Nephron (organoid): ENCODE data around the gene HOXA10.

ENCODE experiments used
- H3K27ac Mint-ChIP-seq, 3 experiments: 2 replicates each; pipeline ENCODE4 v1.8.0; 2020; ENCODE audit warnings: mixed read lengths in 3 of 3, mild to moderate bottlenecking in 2 of 3, moderate library complexity in 1 of 3
- H3K27me3 Mint-ChIP-seq: 2 replicates; pipeline ENCODE4 v1.8.0; 2021; ENCODE audit warnings: low read depth, mild to moderate bottlenecking, moderate library complexity, mixed read lengths
- H3K36me3 Mint-ChIP-seq: 2 replicates; pipeline ENCODE4 v1.8.0; 2020; ENCODE audit warnings: low read depth, mixed read lengths
- H3K4me1 Mint-ChIP-seq: 2 replicates; pipeline ENCODE4 v1.8.0; 2020; ENCODE audit warnings: mixed read lengths
- H3K4me3 Mint-ChIP-seq, 3 experiments: 2 replicates each; pipeline ENCODE4 v1.8.0; 2020; ENCODE audit warnings: mild to moderate bottlenecking in 3 of 3, mixed read lengths in 3 of 3, moderate library complexity in 2 of 3
- H3K9me3 Mint-ChIP-seq: 2 replicates; pipeline ENCODE4 v1.8.0; 2020; ENCODE audit warnings: mixed read lengths
- CTCF ChIP-seq, 3 experiments: fragments of 200-600 bp; sonication (generic); IDR thresholded peaks; one replicate each; pipeline ENCODE4 v1.5.0; 2021; ENCODE audit warnings: antibody characterized with exemption in 3 of 3; ENCODE audit not compliant: unreplicated experiment in 3 of 3

HOXA10 gene

DNA sequence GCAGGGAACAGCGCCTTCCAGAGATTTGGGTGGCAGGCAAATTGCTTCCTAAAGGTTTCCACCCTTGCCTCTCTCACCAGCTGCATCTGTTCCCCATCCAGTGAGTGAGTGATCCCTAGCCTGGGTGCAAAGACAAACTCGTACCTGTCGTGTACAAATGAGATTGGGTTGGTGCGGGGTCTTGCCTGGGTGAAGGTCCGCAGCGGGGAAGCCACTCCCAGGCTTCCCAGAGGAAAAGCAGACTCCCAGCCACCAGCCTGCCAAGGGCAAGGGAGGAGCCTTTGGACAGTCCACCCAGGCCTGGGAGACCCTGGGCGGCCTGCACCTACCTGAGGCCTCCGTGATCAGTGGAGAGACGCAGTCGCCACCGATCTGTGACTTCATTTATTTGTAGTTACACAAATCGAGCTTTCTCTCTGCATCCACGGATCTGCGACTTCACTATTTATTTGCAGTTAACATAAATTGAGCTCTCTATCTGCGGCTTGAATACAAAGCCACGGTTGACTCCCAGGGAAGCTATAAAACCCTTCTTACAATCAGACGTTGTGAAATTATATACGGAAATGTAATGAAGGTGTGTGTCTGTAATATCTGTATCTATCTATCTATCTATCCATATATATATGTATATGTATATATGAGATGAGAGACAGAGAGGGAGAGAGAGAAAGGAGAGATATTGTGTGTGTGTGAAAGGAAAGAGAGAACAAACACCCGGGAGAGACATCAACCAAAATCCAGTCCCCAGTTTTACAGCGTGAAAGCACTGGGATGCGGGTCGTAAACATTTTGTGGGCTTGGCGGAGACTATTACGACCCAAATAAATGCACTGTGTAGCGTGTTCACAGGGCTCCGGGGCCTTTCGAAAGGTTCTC, 14.6 kb downstream of the HOXA10 start:
- Mint-ChIP-seq H3K9me3 (no peaks in the 10 kb centered on the region), H3K4me3 (peak overlapping the region; percentile 84 to 95 (median 86)), H3K27me3 (peaks cover 4% of the 10 kb centered on the region), H3K4me1 (peaks cover 34% of the 10 kb centered on the region), H3K27ac (peak overlapping the region; percentile 97 to 100 (median 99)), H3K36me3 (peaks cover 32% of the 10 kb centered on the region)
- no peak for TF ChIP-seq CTCF (IDR thresholded peaks at IDR 0.05; ENCODE audit: unreplicated experiment in 3 of 3)

DNA sequence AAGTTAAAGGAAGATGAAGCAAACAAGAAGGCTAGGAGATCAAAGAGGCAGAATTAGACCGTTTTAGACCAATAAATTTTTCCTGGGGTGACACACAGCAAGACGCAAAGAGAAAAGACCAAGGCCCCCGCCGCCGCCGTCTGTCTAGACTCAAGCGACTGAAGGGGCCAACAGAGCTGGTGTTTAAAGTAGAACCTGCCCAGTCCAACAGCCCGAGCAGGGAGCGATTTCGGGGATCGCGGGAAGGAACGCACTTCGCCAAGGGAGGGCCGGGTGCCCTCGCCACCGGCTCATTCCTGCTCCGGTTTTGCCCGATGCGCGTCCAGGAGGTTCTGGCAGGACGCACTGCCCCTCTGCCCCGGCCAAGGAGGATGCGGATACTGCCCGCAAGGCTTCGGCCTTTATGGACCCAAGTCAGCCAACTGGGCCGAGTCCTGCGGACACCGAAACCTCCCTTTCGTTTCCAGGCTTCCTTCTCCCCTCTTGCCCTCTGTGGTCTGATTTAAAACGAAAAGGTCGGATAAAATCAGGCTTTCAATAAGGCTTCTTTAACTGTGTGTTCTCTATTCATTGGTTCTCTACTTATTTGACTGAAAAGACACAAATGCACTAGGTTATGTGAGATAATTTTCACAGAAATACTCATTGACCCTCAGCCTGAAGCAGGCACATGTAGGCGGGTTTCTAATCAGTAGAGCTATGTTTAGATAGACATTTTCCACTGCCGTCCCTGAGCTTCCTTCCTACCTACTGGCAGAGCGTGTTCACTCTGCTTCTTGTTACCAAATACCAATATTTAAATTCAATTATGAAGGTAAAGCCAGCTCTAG, 15.5 kb downstream of the HOXA10 start:
- H3K27ac Mint-ChIP-seq: peak overlapping the region; percentile 97 to 100 (median 99)
- peaks cover 43% of the 10 kb centered on the region for H3K4me1 Mint-ChIP-seq
- H3K36me3 Mint-ChIP-seq: peaks cover 32% of the 10 kb centered on the region
- peak overlapping the region; percentile 84 to 95 (median 86) for H3K4me3 Mint-ChIP-seq
- no peaks in the 10 kb centered on the region for H3K9me3 Mint-ChIP-seq
- peaks cover 4% of the 10 kb centered on the region for H3K27me3 Mint-ChIP-seq
- no peak for TF ChIP-seq CTCF (IDR thresholded peaks at IDR 0.05; ENCODE audit: unreplicated experiment in 3 of 3)

GRCh38 chr7:27157702-27158431, 16.3 kb downstream of the HOXA10 start:
- H3K36me3 Mint-ChIP-seq: peaks cover 26% of the 10 kb centered on the region
- peaks cover 49% of the 10 kb centered on the region for H3K4me1 Mint-ChIP-seq
- peak overlapping the region; percentile 84 to 95 (median 86) for H3K4me3 Mint-ChIP-seq
- no peaks in the 10 kb centered on the region for H3K9me3 Mint-ChIP-seq
- TF ChIP-seq CTCF (IDR thresholded peaks at IDR 0.05; ENCODE audit: unreplicated experiment in 3 of 3): no peak
- peak overlapping the region; percentile 97 to 100 (median 99) for H3K27ac Mint-ChIP-seq
- H3K27me3 Mint-ChIP-seq: peaks cover 4% of the 10 kb centered on the region

DNA sequence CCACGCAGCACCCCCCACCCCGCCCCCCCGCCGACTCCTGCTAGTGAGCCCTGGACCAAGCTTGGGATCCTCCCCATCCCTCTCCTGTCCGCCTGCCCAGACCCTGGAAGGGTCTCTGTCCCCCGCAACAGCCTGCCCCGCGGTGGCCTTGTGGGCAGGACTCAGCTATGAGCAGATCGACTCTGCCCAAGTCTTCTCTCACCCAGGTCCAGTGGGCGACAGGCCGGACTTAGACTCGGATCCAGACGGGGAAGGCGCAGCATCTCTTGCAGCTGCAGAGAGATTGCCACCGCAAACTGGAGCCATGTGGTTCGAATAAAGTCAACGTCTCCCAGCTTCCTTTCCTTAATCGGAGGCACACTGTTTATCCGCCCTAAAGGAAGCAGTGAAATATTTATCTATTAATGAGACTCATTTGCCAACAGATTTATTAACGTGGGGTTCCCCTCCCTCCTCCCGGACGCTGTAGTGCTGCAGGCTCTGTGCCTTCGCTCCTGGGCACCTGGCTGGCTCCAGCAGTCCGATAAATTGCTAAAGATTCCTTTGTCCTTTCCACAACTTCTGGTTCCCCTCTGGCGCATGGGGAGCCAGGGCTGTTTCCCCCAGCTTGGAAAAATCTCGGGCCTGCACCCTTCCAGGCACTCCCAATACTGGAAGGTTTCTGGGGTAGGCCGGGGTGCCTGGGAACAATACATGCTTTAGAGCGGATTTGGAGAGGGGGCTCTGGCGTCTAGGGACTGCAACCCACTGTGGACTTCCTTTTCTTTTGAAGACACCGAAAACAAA, 17.0 kb downstream of the HOXA10 start:
- H3K27ac Mint-ChIP-seq: peak overlapping the region; percentile 97 to 100 (median 99)

More for the DNA sequence above, 17.0 kb downstream of the HOXA10 start:
- Mint-ChIP-seq H3K9me3 (no peaks in the 10 kb centered on the region), H3K4me3 (peak overlapping the region; percentile 84 to 95 (median 86)), H3K36me3 (peaks cover 18% of the 10 kb centered on the region), H3K4me1 (peaks cover 50% of the 10 kb centered on the region), H3K27me3 (peaks cover 4% of the 10 kb centered on the region)
- no peak for TF ChIP-seq CTCF (IDR thresholded peaks at IDR 0.05; ENCODE audit: unreplicated experiment in 3 of 3)
